GM21529 (cell line): ENCODE results near the gene IL1RAPL1.

Source experiments
- ATAC-seq: cut with Tn5 transposase; IDR thresholded peaks from one replicate; pipeline ENCODE4 v1.9.1; 2021; ENCODE audit not compliant: unreplicated experiment

IL1RAPL1 gene

DNA sequence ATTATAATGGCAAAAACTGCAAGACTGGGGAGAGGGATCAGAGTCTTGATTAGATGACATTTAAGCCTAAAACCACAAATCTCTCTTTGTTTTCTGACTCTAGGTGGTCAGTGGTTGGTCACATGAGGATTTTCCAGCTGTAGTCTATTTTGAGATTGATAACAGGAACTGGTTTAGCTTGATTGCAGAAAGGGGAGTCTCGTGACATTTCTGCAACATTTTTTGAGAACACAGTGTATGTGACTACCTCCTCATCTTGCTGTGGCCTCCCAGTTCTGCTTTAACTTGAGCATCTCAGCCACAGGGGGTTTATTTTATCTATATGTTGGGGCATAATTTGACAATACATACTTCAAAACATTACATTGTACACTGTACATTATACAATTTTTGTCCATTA lies 901.7 kb downstream of the IL1RAPL1 start:
- peak; percentile 49 for ATAC-seq

- ATAC-seq: no peak
Observed at GRCh38 chrX:29490606-29491005, 903.4 kb downstream of the IL1RAPL1 start.

DNA sequence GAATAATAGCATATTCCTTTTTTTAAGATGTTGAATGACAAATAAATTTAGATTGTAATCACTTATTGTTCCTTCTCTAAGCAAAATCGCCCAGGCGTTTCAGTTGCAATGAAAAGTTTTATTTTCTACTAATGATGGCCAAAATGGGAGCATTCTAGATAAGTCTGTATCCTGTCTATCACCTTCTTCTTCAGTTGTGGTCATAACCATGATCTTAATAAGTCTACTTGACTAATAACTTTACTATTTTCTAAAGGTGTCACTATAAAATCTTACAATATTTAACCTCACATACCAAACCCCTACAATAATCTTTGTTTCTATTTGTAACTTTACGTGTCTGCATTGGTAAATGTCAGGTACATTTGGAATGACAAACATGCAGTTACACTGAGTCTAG lies 904.4 kb downstream of the IL1RAPL1 start:
- ATAC-seq: no peak

DNA sequence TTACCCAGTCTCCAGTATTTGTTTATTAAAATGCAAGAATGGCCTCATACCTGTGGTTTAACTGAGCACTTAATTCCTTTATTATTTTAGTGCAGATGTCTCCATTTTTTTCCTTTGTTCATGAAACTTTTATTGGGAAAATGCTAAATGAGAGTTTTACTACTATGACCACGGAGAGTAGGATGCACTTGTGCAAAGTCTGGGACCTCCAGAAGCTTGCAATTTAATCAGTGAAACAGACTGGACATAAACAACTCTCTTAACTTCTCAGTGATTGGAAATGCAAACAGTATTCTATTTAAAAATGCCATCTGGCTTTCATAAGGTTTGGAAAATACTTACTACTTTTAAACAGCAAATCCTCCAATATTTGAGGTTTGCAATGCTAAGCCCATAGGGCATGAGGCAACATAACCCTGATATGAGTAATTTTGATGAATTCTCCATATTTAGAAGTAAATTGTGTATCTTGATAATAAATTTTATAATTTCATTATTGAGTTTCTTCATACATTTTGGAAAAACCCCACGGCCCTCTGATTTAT lies 909.5 kb downstream of the IL1RAPL1 start:
- ATAC-seq: no peak

- no peak for ATAC-seq
Observed at GRCh38 chrX:29506729-29507128, 919.5 kb downstream of the IL1RAPL1 start.

DNA sequence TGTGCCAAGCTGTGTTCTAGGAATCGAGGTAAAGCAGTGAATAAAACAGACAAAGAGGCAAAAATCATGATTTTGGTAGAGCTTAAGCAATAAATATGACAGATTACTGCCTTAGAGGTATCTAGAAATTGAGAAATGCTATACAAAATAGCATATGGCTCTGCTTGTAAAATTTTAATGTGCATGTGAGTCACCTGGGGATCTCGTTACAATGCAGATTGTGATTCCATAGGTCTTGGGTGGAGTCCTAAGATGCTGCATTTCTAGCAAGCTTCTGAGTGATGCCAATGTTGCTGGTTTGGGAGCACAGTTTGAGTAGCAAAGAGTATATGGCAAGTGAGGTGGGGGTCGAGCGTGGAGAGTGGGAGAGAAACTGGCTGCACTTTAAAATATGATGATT lies 930.9 kb downstream of the IL1RAPL1 start:
- no peak for ATAC-seq

DNA sequence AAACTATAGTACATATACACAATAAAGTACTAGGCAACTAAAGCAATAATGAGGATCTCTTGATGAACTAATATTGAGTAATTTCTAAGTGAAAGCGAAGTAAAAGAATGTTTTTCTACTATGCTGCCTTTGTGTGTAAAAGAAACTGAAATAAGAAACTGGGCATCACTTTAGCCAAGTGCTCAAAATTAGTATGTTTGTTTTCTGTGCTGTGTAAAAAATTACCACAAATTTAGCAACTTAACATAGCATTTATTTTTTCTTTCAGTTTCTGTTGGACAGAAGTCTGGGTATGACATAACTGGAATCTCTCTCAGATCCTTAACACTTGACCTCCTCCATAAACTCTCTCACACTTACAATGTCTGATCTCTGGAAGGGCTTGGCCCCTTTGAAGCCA lies 941.0 kb downstream of the IL1RAPL1 start:
- peak; percentile 82 for ATAC-seq

GRCh38 chrX:29530501-29530900 lies 943.3 kb downstream of the IL1RAPL1 start:
- no peak for ATAC-seq

- ATAC-seq: peak; percentile 83
Observed at GRCh38 chrX:29531336-29531735, 944.1 kb downstream of the IL1RAPL1 start.

- no peak for ATAC-seq
Observed at GRCh38 chrX:29535212-29536162, 948.2 kb downstream of the IL1RAPL1 start.

DNA sequence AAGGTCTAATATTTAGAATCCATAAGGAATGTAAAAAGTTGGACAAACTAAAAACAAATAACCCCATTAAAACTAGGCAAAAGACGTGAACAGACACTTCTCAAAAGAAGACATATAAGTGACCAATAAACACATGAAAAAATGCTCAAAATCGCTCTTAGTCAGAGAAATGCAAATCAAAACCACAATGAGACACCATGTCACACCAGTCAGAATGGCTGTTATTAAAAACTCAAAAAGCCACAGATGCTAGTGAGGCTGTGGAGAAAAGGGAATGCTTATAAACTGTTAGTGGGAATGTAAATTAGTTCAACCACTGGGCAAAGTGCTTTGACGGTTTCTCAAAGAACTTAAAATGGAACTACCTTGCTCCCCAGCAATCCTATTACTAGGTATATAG lies 953.8 kb downstream of the IL1RAPL1 start:
- no peak for ATAC-seq

DNA sequence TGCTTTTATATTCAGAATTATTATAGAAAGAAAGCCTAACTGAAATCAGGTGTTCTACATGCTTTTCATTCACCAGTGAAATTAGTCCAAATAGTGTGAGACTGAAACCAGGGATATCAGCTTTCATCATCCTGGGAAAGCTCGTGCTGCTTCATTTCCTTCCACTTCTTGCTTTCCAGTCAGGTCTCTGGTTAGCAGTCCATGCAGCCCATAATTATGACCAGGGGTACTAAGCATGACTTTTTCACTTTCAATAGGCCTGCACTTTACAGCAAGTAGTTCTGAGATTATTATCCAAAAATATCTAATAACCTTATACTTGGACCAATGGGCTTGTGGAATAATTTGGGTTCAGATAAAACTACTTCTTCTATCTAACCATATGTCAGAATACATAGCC lies 954.9 kb downstream of the IL1RAPL1 start:
- no peak for ATAC-seq

- no peak for ATAC-seq
Observed at GRCh38 chrX:29545878-29546277, 958.6 kb downstream of the IL1RAPL1 start.

GRCh38 chrX:29547877-29548276 lies 960.6 kb downstream of the IL1RAPL1 start:
- no peak for ATAC-seq

GRCh38 chrX:29553542-29553941 lies 966.3 kb downstream of the IL1RAPL1 start:
- no peak for ATAC-seq

DNA sequence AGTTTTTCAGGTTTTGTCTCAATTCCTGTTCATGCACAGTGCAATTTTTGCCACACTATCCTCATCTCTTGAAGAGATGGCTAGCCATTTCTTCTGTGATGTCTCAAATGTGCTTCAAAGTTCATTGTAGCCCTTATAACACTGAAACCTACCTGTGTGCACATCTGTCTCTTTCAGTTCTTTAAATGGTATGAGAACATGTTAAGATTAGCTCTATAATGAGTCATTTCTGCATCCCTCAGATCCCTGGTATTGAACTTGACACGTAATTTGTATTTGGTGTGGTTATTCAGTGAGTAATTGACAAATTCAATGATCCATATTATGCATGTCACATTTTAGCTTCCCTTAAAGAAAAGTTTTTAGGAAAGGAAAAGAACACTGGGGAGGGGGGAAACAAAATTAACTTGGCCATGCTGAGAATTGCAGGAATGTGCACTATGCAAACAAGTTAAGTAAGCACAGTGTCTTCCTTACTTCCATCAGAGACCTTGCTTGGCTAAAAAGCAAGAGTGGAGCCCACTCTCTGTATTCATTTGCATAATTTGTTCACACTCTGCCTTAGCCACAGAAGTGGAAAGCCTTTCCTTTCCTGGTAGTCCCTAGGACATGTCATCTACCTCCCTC lies 968.3 kb downstream of the IL1RAPL1 start:
- ATAC-seq: peak; percentile 97

GRCh38 chrX:29560065-29560464 lies 972.8 kb downstream of the IL1RAPL1 start:
- ATAC-seq: no peak

DNA sequence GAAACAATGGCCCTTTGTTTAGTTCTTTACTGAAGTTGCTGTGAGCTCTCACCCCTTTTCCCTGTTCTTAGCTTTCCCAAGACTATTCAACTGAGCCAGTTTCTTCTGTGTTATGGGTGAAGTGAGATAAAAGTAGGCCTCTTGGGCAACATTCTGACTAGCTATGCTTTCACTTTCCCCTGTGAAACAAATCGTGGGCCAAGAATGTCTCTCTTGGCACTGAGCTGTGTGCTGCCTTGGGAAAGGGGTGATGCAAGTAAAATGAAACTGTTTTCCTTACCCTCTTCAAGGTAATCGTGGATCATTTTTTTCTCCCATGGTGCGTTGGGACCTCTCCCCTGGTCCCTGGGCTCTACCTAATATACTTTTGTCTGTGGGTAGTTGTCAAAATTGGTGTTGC lies 974.2 kb downstream of the IL1RAPL1 start:
- ATAC-seq: no peak

DNA sequence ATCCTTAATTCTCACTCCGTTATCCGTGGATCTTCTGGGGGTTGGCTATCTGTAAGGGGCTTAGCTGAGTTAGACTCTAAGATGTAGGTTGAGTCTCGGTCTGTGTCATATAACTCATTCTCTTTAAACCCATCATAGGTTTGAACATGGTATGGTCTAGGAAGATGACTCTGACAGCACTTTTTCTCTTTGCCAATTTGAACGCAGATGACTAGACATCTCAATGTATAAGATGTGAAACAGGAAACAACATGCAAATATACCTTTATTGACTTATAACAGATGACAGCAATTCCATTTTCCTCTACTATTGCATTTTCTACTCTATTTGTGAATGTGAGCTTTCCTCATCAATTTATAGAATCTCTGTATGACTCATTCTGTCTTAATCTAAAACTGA lies 993.3 kb downstream of the IL1RAPL1 start:
- no peak for ATAC-seq

DNA sequence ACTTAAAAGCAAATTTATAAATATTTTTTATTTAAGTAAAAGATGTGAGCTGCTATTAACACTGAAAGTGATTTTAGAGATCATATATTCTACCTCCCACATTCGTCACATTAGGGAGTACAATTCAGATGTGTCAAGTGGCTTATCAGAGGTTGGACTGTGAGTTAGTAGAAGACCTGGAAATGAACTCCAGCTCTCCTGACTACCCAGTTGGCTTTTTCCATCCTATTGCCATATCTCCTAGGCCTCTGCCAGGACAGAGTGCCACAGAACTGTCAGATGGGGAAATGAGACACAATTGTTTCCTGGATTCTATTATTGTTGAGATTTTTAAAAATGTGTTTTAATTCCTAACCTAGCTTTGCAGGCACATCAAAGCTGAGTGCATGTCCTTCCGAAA lies 994.0 kb downstream of the IL1RAPL1 start:
- ATAC-seq: no peak

DNA sequence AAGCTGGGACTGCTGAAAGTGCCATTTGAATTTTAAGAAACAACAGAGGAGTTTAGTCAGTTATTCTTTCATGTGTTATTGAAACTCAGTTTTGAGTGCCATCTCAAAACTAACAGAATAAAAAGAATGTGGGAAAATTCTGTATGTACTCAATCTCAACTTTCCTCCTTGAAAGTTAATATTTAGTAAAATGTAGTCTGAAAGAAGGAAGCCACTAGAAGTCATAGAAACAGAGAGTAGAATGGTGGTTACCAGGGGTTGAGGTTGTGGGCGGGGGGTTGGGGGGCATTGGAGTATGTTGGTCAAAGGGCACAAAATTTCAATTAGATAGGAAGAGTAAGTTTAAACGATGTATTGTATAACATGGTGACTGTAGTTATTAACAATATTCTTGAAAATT lies 999.9 kb downstream of the IL1RAPL1 start:
- peak; percentile 59 for ATAC-seq

DNA sequence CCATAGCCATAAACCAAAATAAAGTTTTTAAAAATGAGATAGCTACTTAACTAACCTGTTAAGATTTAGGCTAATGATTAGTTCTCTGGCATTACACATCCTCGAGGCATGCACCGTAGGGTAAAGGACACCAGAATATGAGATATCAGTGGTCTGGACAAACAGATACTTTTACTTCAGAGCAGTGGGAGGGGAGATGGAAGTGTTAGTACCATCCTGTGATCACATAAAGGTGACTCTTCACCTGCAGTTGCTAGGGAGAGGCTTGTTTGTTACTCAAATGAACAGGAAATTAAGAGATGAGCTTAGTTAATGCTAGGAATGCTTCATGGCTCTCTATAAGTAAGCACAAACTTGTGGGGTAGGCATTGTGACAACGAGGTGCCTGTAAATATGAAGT lies 1003.7 kb downstream of the IL1RAPL1 start:
- ATAC-seq: no peak
